ENCODE data around the gene ECSIT.

- TF ChIP-seq CTCF (conservative IDR thresholded peaks at IDR 0.05): no peak
- no peak for TF ChIP-seq ZFX (IDR thresholded peaks at IDR 0.05)
Observed at GRCh38 chr19:11495481-11495880, 33.5 kb downstream of the ECSIT start.

Measured in C4-2B (cell line).